HepG2 (cell line): Measurements from ENCODE around the gene IL1RAP. TPM values are rescaled to one million over a fixed set of nuclear protein-coding genes. Genes with fewer than 3 reads are reported as not detected.

Experiments
- PITX1 ChIP-seq: sonication (generic); formaldehyde crosslinking; IDR thresholded peaks from 2 replicates; pipeline ENCODE4 v1.5.1; 2020; ENCODE audit warnings: mild to moderate bottlenecking, missing genetic modification reagents
- TCF7L2 ChIP-seq: IDR thresholded peaks from 2 replicates; pipeline ENCODE4 v1.6.1; 2011; ENCODE audit warnings: mild to moderate bottlenecking, low read depth, low read length, moderate library complexity
- TFAP4 ChIP-seq: sonication (generic); IDR thresholded peaks from 2 replicates; pipeline ENCODE4 v1.6.1; 2016; ENCODE audit warnings: low read depth, borderline replicate concordance
- ZBTB40 ChIP-seq, 2 experiments: fragments of 450-650 bp in 1 of 2; sonication (generic) in 1 of 2; formaldehyde crosslinking in 1 of 2; IDR thresholded peaks; 2 replicates each; pipeline versions ENCODE4 v1.6.1 to v1.8.0; 2016 to 2022; ENCODE audit warnings: antibody characterized with exemption in 1 of 2, mild to moderate bottlenecking in 1 of 2, missing genetic modification reagents in 1 of 2
- ZHX2 ChIP-seq, 2 experiments: sonication (generic) in 1 of 2; formaldehyde crosslinking in 1 of 2; IDR thresholded peaks; 2 replicates each; pipeline versions ENCODE4 v1.6.1 to v1.9.0; 2014 to 2022; ENCODE audit warnings: antibody characterized with exemption in 1 of 2, borderline replicate concordance in 1 of 2, inconsistent platforms in 1 of 2, low read depth in 1 of 2, missing genetic modification reagents in 1 of 2
- ZNF256 ChIP-seq: sonication (generic); formaldehyde crosslinking; conservative IDR thresholded peaks from 2 replicates; pipeline ENCODE4 v1.4.0; 2020; ENCODE audit warnings: missing genetic modification reagents
- ZNF30 ChIP-seq: sonication (generic); formaldehyde crosslinking; IDR thresholded peaks from 2 replicates; pipeline ENCODE4 v1.5.0; 2020; ENCODE audit warnings: mild to moderate bottlenecking, missing genetic modification reagents
- ZNF431 ChIP-seq: sonication (generic); formaldehyde crosslinking; IDR thresholded peaks from 2 replicates; pipeline ENCODE4 v1.9.0; 2022; ENCODE audit warnings: missing genetic modification reagents, low read depth, mild to moderate bottlenecking, borderline replicate concordance
- ZNF550 ChIP-seq: sonication (generic); formaldehyde crosslinking; IDR thresholded peaks from 2 replicates; pipeline ENCODE4 v1.4.0; 2020; ENCODE audit warnings: mild to moderate bottlenecking, missing genetic modification reagents, borderline replicate concordance
- ZNF598 ChIP-seq: sonication (generic); formaldehyde crosslinking; IDR thresholded peaks from 2 replicates; pipeline ENCODE4 v1.5.1; 2020; ENCODE audit warnings: mild to moderate bottlenecking, missing genetic modification reagents, borderline replicate concordance
- ZNF652 ChIP-seq: IDR thresholded peaks from 2 replicates; pipeline ENCODE4 v1.6.1; 2016; ENCODE audit warnings: low read depth, borderline replicate concordance
- ZNF776 ChIP-seq: sonication (generic); formaldehyde crosslinking; IDR thresholded peaks from 2 replicates; pipeline ENCODE4 v1.4.0; 2020; ENCODE audit warnings: mild to moderate bottlenecking, missing genetic modification reagents
- polyA plus RNA-seq, 8 experiments: library from polyadenylated mRNA; depleted of rRNA in 3 of 8; stranded (reverse) in 7 of 8; unstranded in 1 of 8; fragments of >200 nt; fragmentation: Illumina TruSeq in 4 of 8; extraction: Trizol in 4 of 8; gene quantifications; 2 replicates each; pipeline versions ENCODE4 v1.2.1 to v1.2.3, GENCODE V29; 2011 to 2016; ENCODE audit warnings: low read depth in 4 of 8, missing spikeins in 1 of 8, mixed read lengths in 1 of 8; ENCODE audit not compliant: insufficient read depth in 1 of 8
- total RNA-seq, 5 experiments: library from RNA; depleted of rRNA; stranded (reverse); fragments of >200 nt; fragmentation: Illumina TruSeq; extraction: Trizol; gene quantifications; 2 replicates each; pipeline ENCODE4 v1.2.3, GENCODE V29; 2016; ENCODE audit warnings: low read depth in 1 of 5

The IL1RAP gene
- total and polyA plus RNA-seq, 2 of the 13 experiments (the other 11 are each of a cell fraction or from before 2014, with no cell fraction given), result 18.3 to 54.9 TPM

- TF ChIP-seq ZNF550 (CRISPR knock-in tag) (no peak), TFAP4 (no peak), ZNF30 (no peak), ZBTB40 (IDR thresholded peaks at IDR 0.05) (no peak), ZBTB40 (CRISPR knock-in tag; IDR thresholded peaks at IDR 0.05) (no peak), ZNF598 (CRISPR knock-in tag) (no peak), TCF7L2 (no peak), PITX1 (CRISPR knock-in tag) (peak; percentile 71), ZHX2 (IDR thresholded peaks at IDR 0.05; ENCODE audit: low read depth) (no peak), ZHX2 (CRISPR knock-in tag; IDR thresholded peaks at IDR 0.05; ENCODE audit: borderline replicate concordance) (no peak), ZNF652 (CRISPR knock-in tag) (peak; percentile 89), ZNF256 (CRISPR knock-in tag) (no peak), ZNF431 (CRISPR knock-in tag) (no peak), ZNF776 (no peak)
Measured at GRCh38 chr3:190548031-190548656, 34.3 kb downstream of the IL1RAP start (continued).
